HUDEP-2 (cell line): ENCODE measurements around the gene GPR171.
"Not testable (repeated sequence)": the region's sequence is repeated elsewhere in the genome, so short reads cannot be mapped to it uniquely, and the experiment has no call there.

ENCODE experiments used
- DNase-seq, 76 experiments: peaks; one replicate each; lab custom pipeline; 2025; ENCODE audit not compliant: unreplicated experiment in 76 of 76; lab: John Stamatoyannopoulos, UW

GPR171 gene

DNA sequence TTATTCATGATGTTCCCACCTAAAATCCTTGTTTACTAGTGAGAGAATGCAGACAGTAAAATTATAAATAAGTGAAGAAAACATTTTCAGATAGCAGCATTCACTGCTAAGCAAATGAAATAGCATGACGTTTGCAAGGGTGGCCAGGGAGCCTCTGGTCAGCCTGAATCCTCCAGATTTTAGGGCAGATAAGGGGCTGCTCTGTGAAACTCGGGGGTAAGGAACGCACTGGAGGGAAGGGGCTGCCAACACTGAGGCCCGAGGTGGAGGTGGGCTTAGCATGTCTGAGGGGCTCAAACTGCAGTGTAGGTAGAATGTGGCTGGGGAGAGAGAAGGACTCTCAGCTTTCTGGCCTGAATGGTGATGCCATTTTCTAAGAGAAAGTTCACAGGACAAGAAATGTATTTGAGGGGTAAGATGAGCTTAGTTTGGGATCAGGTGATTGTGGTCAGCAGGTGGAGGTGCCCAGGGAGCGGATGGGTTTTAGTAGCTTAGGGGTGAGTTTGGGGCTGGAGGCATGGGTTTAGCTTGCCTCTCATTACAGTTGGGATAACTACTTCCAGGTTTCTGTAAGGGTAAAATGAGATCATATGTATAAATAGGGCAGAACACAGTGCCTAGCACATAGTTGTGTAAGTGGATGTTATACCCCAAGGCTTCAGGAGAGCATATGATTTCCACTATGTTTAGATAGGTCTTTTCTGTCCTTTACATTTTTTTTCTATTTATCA is 20.5 kb downstream of the GPR171 start:
- DNase-seq = no peak

DNA sequence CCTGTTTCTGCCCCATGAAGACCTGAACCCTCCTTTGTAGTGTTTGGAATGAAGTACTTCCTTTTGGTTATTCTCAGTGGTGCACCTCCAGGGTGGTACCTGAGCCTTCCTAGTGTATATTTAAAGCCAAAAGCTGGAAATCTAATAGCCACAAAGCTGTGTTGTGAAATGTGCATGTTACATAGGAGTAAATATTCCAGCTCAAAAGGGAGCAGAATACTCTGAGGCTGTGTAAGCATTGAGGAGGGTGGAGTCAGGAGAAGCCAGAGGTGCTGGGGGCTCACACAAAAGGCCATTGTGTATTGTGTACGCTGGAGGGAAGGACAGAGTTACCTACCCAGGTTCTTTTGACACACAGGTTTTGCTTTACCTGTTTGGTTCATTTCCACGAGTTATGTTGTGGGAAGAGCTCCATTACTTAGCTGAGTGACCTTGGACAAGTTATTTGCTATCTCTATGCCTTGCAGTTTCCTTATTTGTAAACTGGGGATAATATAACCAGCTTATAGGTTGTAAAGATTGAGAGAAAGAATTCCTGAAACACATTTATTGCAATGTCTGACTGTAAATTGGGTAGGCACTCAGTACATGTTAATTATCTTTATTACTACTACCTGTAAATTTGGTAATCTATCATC is 24.7 kb downstream of the GPR171 start:
- DNase-seq = no peak

DNA sequence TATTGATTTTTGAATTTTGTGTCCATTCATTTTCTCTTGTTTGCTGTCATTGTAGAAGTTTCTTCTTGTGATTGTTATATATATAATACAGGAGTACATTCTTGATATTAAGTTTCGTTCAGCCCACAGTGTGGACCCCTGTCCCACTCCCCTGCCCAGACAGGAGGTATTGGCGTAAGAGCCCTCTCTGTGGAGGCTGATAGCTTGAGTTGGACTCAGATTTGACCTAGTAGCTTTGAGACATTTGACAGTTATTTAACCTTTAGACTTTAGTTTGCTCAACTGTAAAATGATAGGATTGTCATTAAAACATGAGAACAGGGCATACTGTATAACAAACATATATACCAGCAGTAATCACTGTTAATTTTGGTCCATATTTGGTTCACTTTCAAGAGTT is 27.1 kb downstream of the GPR171 start:
- DNase-seq = no peak

DNA sequence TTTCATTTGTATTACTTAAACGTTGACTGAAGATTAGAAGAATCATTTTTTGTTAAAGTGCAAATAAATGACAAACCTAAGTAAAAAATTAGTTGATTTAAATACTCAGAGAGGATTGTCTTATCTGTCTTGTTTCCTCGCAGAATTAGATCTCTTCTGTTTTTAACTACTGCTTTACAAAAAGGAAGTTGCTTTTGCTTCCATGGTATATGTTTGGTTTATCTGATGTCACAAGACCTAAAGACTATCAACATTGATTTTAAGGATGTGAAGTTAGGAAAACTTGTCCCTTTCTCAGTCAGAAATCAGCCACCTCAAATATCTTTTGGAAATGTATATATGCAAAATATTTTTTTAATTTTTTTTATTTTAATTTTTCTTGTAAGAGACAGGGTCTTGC is 28.7 kb downstream of the GPR171 start:
- no peak for DNase-seq

DNA sequence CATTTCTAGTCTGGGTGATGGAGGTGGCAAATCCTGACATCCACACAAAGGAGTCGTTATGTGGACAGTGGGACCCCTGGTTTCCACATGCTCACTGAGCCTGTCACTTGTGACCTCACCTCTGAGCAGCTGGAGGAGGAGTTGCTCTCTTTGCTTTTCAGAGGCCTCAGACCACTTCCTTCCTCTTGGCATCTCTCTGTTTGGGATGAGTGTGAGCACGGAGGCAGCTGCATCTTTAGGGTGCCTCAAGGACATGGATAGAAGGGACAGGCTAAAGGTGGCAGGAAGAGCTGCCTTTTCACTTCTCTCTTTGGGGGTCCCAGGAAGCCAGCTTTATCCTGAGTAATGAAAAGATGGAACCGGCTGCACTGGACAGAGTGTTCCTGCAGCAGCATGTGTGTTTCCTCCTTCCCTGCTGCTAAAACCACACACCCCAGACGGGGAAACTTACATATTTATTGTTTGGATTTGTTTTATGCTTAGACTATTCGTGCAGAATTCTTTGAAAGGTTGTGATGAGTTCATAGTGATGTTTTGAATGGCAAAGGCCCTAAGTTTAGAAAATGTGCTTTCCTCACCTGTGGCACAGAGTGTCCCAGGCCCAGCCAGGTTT is 31.8 kb downstream of the GPR171 start:
- DNase-seq = no peak

DNA sequence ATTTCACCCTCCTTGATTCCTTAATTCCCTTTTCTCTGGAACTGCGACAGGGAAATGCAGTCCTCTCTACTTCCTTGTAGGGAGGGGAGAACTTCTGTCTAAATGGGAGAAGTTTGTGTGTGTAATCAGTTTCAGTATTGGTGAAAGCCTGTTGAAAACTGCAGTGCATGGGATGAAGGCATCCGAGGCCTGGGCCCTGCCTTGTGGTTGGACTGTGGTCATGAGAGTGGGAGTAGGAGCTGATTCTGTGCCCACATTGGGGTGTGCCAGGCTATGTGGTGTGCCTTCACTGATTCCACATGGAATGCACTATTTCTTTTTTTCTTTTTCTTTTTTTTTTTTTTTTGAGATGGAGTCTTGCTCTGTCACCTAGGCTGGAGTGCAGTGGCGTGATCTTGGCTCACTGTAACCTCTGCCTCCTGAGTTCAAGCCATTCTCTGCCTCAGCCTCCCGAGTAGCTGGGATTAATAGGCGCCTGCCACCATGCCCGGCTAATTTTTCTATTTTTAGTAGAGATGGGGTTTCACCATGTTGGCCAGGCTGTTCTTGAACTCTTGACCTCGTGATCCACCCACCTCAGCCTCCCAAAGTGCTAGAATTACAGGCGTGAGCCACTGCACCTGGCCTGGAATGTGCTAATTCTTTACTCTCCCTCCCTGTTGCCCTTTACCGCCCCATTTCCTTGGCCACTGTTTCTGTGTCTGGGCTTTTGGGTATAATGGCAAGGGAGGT is 32.9 kb downstream of the GPR171 start:
- not testable (repeated sequence) for DNase-seq

DNA sequence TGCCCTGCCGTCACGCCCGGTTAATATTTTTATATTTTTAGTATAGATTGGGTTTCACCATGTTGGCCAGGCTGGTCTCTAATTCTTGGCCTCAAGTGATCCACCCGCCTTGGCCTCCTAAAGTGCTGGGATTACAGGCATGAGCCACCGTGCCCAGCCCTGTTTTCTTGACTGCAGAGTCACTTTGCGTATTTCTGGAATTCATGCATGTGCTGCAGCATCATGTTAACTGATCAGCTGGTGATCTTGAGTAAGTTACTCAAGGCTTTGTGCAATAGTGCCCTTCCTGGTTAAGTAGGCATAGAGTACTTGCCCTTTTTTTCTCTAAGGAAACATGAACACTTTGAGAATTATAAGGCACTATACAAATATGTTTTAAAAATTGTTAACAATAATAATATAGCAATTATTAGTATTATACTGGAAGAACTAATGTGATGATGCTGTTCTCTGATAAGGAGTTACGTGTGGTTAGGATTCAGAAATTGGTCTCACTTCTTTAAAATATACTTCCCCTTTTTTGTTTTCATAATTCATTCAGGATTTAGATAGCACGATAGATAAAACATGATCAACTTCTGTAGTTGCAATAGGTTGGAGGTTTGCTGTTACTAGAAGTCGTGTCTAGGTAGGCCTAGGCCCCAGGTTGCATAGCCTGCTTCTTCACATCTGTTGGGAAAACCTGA is 33.6 kb downstream of the GPR171 start:
- DNase-seq = no peak

DNA sequence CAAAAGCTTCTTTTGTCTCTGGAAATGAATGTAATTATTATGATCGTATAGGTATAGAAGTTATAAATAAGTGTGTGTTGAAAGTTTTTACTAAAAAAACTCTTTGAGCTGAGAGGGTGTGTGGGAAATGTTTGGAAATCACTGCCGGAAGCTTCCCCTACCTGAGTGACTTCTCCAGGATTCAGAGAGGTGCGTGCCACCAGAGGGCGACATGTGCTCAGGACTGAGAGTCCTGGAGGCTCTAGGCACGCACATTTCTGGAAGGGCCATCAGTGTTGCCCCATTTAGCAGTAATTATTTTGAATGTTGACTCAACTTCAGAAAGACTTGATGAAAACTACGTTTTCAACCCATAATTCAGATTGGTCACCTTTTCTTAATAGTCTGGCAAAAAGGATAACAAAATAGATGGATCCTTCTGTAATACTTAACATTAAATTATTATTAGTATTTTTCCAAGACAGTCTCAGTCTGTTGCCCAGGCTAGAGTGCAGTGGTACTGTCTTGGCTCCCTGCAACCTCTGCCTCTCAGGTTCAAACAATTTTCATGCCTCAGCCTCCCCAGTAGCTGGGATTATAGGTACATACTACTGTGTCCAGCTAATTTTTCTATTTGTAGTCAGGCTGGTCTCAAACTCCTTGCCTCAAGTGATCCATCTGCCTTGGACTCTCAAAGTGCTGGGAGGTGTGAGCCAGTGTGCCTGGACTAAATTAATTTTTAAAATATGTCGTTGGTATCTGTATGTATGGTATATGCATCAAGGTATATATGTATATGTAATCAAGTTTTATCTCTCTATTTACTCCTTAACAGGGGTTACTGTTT is 34.5 kb downstream of the GPR171 start:
- peak in 27 of 76 experiments; percentile 1 to 58 (median 8) for DNase-seq

DNA sequence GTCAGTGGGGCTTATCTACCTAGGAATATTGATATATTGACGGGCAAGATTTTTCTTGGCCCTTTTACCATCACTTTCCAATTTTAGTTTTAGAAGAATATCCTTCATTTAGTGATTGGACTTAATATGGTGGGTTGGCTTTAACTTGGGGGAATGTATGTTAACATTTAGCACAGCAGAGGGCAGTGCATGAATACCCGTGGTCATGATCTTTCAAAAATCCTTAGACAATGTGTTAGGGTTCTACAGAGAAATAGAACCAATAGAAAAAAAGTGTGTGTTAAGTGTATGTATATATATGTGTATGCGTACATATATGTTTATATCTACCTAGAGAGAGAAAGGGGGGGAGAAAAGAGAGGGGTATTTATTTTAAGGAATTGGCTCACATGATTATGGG is 36.9 kb downstream of the GPR171 start:
- no peak for DNase-seq

DNA sequence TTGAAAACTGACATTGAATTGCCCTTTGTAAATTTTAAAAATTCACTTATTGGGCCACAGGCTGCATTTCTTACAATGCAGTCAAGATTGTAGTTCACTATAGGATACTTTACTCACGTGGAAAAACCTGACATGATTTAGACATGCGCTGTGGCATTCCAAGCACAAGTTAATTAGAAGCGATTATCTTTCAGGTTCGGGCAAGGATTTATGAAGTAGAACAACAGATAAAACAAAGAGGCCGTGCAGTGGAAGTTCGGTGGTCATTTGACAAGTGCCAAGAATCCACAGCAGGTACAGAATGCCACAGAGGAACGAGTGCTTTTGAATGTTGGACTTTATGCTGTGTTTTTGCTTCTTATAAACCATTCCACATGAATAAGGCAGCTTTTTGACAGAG is 37.8 kb downstream of the GPR171 start:
- DNase-seq = no peak

DNA sequence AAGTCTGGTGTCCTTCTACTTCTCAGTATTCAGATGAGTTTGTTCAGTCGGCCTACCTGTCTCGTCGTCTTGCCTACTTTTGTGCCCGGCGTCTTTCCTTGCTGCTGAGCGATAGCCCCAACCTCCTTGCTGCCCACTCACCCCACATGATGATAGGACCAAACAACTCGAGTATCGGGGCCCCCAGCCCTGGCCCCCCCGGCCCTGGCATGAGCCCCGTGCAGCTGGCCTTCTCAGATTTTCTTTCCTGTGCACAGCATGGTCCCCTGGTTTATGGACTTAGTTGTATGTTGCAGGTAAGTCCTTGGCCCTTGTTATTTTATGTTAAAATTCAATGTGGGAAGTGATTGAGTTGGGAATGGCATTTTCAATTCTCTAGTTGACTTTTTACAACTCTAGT is 43.2 kb downstream of the GPR171 start:
- no peak for DNase-seq

DNA sequence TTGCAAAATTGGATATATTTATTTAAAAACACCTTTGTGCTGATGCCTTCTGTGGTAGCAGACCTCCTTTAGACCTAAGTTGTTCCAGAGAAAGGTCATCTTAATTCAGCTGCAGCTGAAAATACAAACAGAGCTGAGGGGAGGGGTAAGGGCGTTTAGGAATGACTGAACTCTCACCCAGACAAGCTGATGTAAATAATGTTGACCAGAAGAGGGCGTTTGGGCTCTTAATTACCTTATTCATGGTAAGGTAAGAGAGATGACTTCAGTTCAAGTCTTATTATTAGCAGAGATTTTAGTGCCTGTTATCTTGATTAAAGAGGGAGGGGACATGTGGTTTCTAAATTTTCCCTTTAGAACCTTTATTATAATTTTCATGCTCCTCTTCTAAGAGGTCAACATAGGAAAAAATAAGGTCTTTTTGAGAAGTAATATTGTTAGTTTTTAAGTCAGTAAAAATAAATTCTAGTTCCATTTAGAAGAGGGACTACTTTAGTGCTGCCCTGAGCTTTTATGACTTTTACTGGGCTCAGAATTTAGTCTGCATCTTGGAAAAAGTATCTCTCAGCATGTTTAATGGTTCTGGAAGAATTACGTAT is 46.3 kb downstream of the GPR171 start:
- peak in 19 of 76 experiments; percentile 3 to 53 (median 13) for DNase-seq

DNA sequence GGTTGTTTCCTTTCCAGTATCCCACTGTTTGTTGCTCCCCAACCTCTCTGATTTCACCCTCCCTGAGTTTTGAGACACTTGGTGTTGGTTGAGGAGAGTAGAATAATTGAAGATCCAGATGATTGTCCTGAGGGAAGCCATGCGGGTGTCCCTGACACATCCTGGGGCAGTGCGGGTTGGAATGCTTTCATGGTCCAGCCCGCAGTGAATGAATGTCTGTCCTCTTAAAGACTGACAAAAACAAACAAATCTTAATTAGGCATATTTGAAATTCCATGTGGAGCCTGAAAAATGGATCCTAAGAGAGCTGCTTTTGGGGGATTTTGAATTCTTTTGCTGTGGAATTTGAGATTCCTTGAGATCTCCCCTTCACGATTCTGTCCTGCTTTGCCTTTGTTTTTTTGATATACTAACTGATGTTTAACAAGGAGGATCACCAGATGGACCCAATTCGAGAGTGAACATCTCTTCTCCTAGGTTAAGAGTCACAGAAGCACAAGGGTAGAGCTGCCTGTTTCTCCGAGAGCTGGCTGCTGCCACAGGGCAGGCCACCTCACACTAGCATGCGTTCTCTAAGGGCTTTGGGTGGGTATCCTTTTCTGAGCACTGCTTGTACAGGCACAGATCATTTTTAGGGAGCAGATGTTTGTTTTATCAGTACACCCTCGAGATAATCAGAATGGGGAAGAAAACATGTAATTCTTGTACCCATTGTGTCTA is 47.4 kb downstream of the GPR171 start:
- DNase-seq = no peak

DNA sequence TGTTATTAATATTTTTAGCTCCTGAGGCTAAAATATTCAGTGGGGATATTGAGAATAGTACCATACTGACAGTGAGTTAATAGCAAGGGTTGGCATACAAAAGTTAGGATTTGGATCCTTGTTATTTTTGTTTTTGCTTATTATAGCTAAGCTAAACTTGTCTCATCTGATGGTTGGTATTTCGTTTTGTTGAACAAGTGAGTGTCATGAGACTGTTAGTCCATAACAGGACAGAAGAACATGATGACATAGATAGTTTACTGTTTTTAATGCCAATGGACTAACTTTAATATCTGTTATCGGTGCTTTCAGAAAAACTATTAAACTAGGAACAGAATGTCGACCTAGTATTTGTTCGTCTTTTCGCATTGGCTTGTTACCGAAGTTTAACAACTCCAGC is 48.5 kb downstream of the GPR171 start:
- no peak for DNase-seq

DNA sequence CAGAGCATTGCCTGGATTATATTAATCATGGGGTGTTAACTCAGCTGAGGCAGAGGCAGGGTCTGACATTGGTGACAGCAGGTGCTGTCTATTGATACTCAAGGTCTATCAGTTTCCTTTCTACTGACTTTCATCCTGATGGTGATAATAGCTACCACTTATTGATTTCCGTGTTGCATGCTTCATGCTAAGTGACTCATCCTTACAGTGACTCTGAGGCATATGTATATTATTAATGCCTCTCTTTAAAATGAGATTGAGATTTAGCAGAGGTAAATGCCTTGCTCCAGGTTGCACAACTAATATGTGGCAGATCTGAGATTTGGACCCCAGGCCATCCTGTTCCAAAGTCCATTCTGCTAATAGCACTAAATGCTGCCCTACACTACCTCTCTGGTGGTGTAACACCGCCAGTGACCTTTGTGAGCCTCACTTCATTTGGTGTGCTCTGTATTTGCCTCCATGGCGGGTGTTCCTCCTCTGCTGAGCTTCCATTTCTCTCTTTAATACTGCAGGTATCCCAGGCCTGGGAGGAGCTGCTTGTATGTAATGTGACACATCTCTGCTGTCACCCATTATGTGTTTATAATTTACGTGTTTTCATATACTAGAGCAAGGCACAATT is 50.4 kb downstream of the GPR171 start:
- DNase-seq = no peak
